GM23248 (cell line): Measurements from ENCODE around the gene C2orf68.

Source experiments
- EZH2 ChIP-seq: fragments of 200-600 bp; sonication (generic); IDR thresholded peaks from 2 replicates; pipeline ENCODE4 v1.6.1; 2018; ENCODE audit warnings: antibody characterized with exemption, mild to moderate bottlenecking; ENCODE audit not compliant: insufficient read depth, poor library complexity, severe bottlenecking
- EZH2phosphoT487 ChIP-seq: fragments of 200-600 bp; sonication (generic); IDR thresholded peaks from 2 replicates; pipeline ENCODE4 v1.6.1; 2018; ENCODE audit warnings: antibody characterized with exemption, moderate library complexity, mild to moderate bottlenecking, low read depth; ENCODE audit not compliant: insufficient read depth

- TF ChIP-seq EZH2, result no peak
- no peak for TF ChIP-seq EZH2phosphoT487
These were observed 16.4 kb downstream of the C2orf68 start, which contains the start of gene RNF181 for GRCh38 chr2:85595301-85596025.
